SK-N-SH treated with all-trans-retinoic acid at 6 μM for 48 hours (cell line): ENCODE data around the gene IDH3G.

Source experiments
- ATAC-seq: fragments of 200-7000 bp; cut with Tn5 transposase; 3 replicates; pipeline ENCODE4 v1.9.1; 2020; ENCODE audit warnings: mild to moderate bottlenecking, moderate library complexity
- ARNTL ChIP-seq: fragments of 450-650 bp; formaldehyde crosslinking; IDR thresholded peaks from 2 replicates; pipeline ENCODE4 v1.5.0; 2020; ENCODE audit warnings: low read depth, mild to moderate bottlenecking, moderate library complexity, borderline replicate concordance
- CREB5 ChIP-seq: fragments of 250-450 bp; sonication (Bioruptor Pico); IDR thresholded peaks from 2 replicates; pipeline ENCODE4 v1.5.1; 2020; ENCODE audit warnings: low read depth, mild to moderate bottlenecking, moderate library complexity
- CSDC2 ChIP-seq: fragments of 250-450 bp; sonication (Bioruptor Pico); IDR thresholded peaks from 2 replicates; pipeline ENCODE4 v1.5.0; 2020; ENCODE audit warnings: mild to moderate bottlenecking, moderate library complexity
- CSRNP3 ChIP-seq: fragments of 250-450 bp; sonication (Bioruptor Pico); IDR thresholded peaks from 2 replicates; pipeline ENCODE4 v1.5.1; 2021; ENCODE audit warnings: mild to moderate bottlenecking, moderate library complexity
- ESRRG ChIP-seq: fragments of 250-450 bp; sonication (Bioruptor Pico); IDR thresholded peaks from 2 replicates; pipeline ENCODE4 v1.6.1; 2021; ENCODE audit warnings: mild to moderate bottlenecking
- GLIS3 ChIP-seq: fragments of 250-450 bp; sonication (Bioruptor Pico); IDR thresholded peaks from 2 replicates; pipeline ENCODE4 v1.5.0; 2020; ENCODE audit warnings: mild to moderate bottlenecking, moderate library complexity
- ISL1 ChIP-seq: fragments of 250-450 bp; sonication (Bioruptor Pico); IDR thresholded peaks from 2 replicates; pipeline ENCODE4 v2.1.2; 2022; ENCODE audit warnings: mild to moderate bottlenecking, moderate library complexity
- OSR1 ChIP-seq: fragments of 250-450 bp; sonication (Bioruptor Pico); IDR thresholded peaks from 2 replicates; pipeline ENCODE4 v1.8.0; 2022; ENCODE audit warnings: moderate library complexity, mild to moderate bottlenecking, inconsistent platforms
- POU6F1 ChIP-seq: fragments of 250-450 bp; sonication (Bioruptor Pico); IDR thresholded peaks from 2 replicates; pipeline ENCODE4 v1.8.0; 2021; ENCODE audit warnings: low read depth, mild to moderate bottlenecking, moderate library complexity, borderline replicate concordance
- PPARA ChIP-seq: fragments of 250-450 bp; sonication (Bioruptor Pico); IDR thresholded peaks from 2 replicates; pipeline ENCODE4 v1.5.0; 2020; ENCODE audit warnings: mild to moderate bottlenecking, borderline replicate concordance
- RARB ChIP-seq: fragments of 250-450 bp; sonication (Bioruptor Pico); IDR thresholded peaks from 2 replicates; pipeline ENCODE4 v1.8.0; 2021; ENCODE audit warnings: mild to moderate bottlenecking, moderate library complexity
- SNAI2 ChIP-seq: fragments of 250-450 bp; sonication (Bioruptor Pico); IDR thresholded peaks from 2 replicates; pipeline ENCODE4 v1.5.0; 2020; ENCODE audit warnings: mild to moderate bottlenecking, moderate library complexity
- TCF4 ChIP-seq: fragments of 250-450 bp; sonication (Bioruptor Pico); IDR thresholded peaks from 2 replicates; pipeline ENCODE4 v1.8.0; 2021; ENCODE audit warnings: mild to moderate bottlenecking, moderate library complexity, borderline replicate concordance
- TOX ChIP-seq: fragments of 250-450 bp; sonication (Bioruptor Pico); IDR thresholded peaks from 2 replicates; pipeline ENCODE4 v1.8.0; 2021; ENCODE audit warnings: mild to moderate bottlenecking, moderate library complexity, borderline replicate concordance
- TSHZ2 ChIP-seq: fragments of 250-450 bp; sonication (Bioruptor Pico); IDR thresholded peaks from 2 replicates; pipeline ENCODE4 v1.5.0; 2020; ENCODE audit warnings: mild to moderate bottlenecking, moderate library complexity
- ZC3H10 ChIP-seq: fragments of 250-450 bp; sonication (Bioruptor Pico); IDR thresholded peaks from 2 replicates; pipeline ENCODE4 v1.5.1; 2021; ENCODE audit warnings: mild to moderate bottlenecking, moderate library complexity
- ZFP3 ChIP-seq: fragments of 250-450 bp; sonication (Bioruptor Pico); IDR thresholded peaks from 2 replicates; pipeline ENCODE4 v1.5.0; 2020; ENCODE audit warnings: mild to moderate bottlenecking, moderate library complexity
- ZFP30 ChIP-seq: fragments of 450-650 bp; formaldehyde crosslinking; IDR thresholded peaks from 2 replicates; pipeline ENCODE4 v1.5.0; 2022; ENCODE audit warnings: mild to moderate bottlenecking, moderate library complexity
- ZNF565 ChIP-seq: fragments of 450-650 bp; formaldehyde crosslinking; conservative IDR thresholded peaks from 2 replicates; pipeline ENCODE4 v1.5.0; 2020; ENCODE audit warnings: low read depth, mild to moderate bottlenecking, moderate library complexity
- ZNF8 ChIP-seq: fragments of 450-650 bp; formaldehyde crosslinking; IDR thresholded peaks from 2 replicates; pipeline ENCODE4 v1.5.0; 2020; ENCODE audit warnings: mild to moderate bottlenecking, moderate library complexity

IDH3G gene

GRCh38 chrX:153800177-153800722 lies 6.1 kb upstream of the IDH3G start:
- no peak for ATAC-seq
- TF ChIP-seq ZC3H10 (CRISPR knock-in tag), result no peak

- TF ChIP-seq ZNF565 (CRISPR knock-in tag), result no peak
- TF ChIP-seq CSDC2 (CRISPR knock-in tag), result no peak
- no peak for TF ChIP-seq PPARA (CRISPR knock-in tag)
- no peak for TF ChIP-seq ARNTL (CRISPR knock-in tag)
- no peak for TF ChIP-seq ZFP30 (CRISPR knock-in tag)
- TF ChIP-seq OSR1 (CRISPR knock-in tag), result no peak
- TF ChIP-seq ZFP3 (CRISPR knock-in tag), result no peak
- TF ChIP-seq RARB (CRISPR knock-in tag), result no peak
- no peak for TF ChIP-seq ESRRG
- TF ChIP-seq ZNF8 (CRISPR knock-in tag), result no peak
- no peak for TF ChIP-seq ZC3H10 (CRISPR knock-in tag)
- no peak for TF ChIP-seq GLIS3 (CRISPR knock-in tag)
- TF ChIP-seq CREB5 (CRISPR knock-in tag), result no peak
- no peak for TF ChIP-seq ISL1 (CRISPR knock-in tag)
- no peak for TF ChIP-seq CSRNP3 (CRISPR knock-in tag)
- TF ChIP-seq TOX (CRISPR knock-in tag), result no peak
- TF ChIP-seq TSHZ2 (CRISPR knock-in tag), result no peak
- no peak for ATAC-seq
These were observed 5.2 kb upstream of the IDH3G start for GRCh38 chrX:153799326-153799725.

GRCh38 chrX:153797415-153798015 lies 3.3 kb upstream of the IDH3G start:
- TF ChIP-seq RARB (CRISPR knock-in tag) (no peak), POU6F1 (CRISPR knock-in tag) (no peak), ARNTL (CRISPR knock-in tag) (no peak)
- no peak for ATAC-seq

GRCh38 chrX:153794897-153795816 lies 982 bp upstream of the IDH3G start:
- ATAC-seq, result peak; percentile 9
- TF ChIP-seq CSRNP3 (CRISPR knock-in tag) (no peak), ZNF565 (CRISPR knock-in tag) (no peak), SNAI2 (CRISPR knock-in tag) (no peak), ZFP3 (CRISPR knock-in tag) (no peak), TCF4 (no peak), ZC3H10 (CRISPR knock-in tag) (no peak), GLIS3 (CRISPR knock-in tag) (no peak)
